ENCODE data around the gene ZW10.
"Not testable (repeated sequence)": the region's sequence is repeated elsewhere in the genome, so short reads cannot be mapped to it uniquely, and the experiment has no call there.

The ZW10 gene
- 16.1 to 56.1 (median 29.2) reads per million in 9 experiments for total RNA-seq

- Mint-ChIP-seq H3K9me3 (no peaks in the 10 kb centered on the region), H3K4me1 (ENCODE audit: low read depth in 2 of 2) (peaks cover 13 to 18% of the 10 kb centered on the region in 2 donors), H3K27ac (peak within 1 kb of the TSS; percentile 93 to 98), H3K27me3 (peaks cover 0 to 9% of the 10 kb centered on the region in 2 donors), H3K36me3 (ENCODE audit: insufficient read depth) (peaks cover 22% of the 10 kb centered on the region), H3K4me3 (peak within 1 kb of the TSS; percentile 98 to 100)
- DNase-seq (peak; percentile 90 to 92 (median 91)), ATAC-seq (replicated peaks) (peak; percentile 97)
Observed at GRCh38 chr11:113773416-113774173, at the start of gene ZW10. Gene ZW10 (minus strand): TSS chr11:113773692. CDS start chr11:113773666, 26 bp downstream.

GRCh38 chr11:113818426-113818825, 44.9 kb upstream of the ZW10 start:
- Mint-ChIP-seq H3K9me3 (no peaks in the 10 kb centered on the region), H3K36me3 (ENCODE audit: insufficient read depth) (peaks cover 45% of the 10 kb centered on the region)
- DNase-seq, result no peak

GRCh38 chr11:113817626-113818025, 44.1 kb upstream of the ZW10 start:
- H3K36me3 Mint-ChIP-seq (ENCODE audit: insufficient read depth), result peaks cover 47% of the 10 kb centered on the region
- no peak for DNase-seq
- no peaks in the 10 kb centered on the region for H3K9me3 Mint-ChIP-seq
- ATAC-seq (replicated peaks), result no peak
- peaks cover 0 to under 1% of the 10 kb centered on the region in 2 donors for H3K4me1 Mint-ChIP-seq (ENCODE audit: low read depth in 2 of 2)
- no peak overlapping the region for H3K4me3 Mint-ChIP-seq
- H3K27me3 Mint-ChIP-seq, result no peaks in the 10 kb centered on the region
- no peak overlapping the region for H3K27ac Mint-ChIP-seq

More at GRCh38 chr11:113818426-113818825, 44.9 kb upstream of the ZW10 start:
- no peaks in the 10 kb centered on the region for H3K27me3 Mint-ChIP-seq
- no peak overlapping the region for H3K4me3 Mint-ChIP-seq
- ATAC-seq (replicated peaks), result no peak
- H3K4me1 Mint-ChIP-seq (ENCODE audit: low read depth in 2 of 2), result peaks cover 0 to 2% of the 10 kb centered on the region in 2 donors
- no peak overlapping the region for H3K27ac Mint-ChIP-seq

GRCh38 chr11:113817162-113817561, 43.7 kb upstream of the ZW10 start:
- H3K27ac Mint-ChIP-seq, result no peak overlapping the region
- H3K4me1 Mint-ChIP-seq (ENCODE audit: low read depth in 2 of 2), result no peaks in the 10 kb centered on the region
- ATAC-seq (replicated peaks) (no peak), DNase-seq (no peak)
- peaks cover 44% of the 10 kb centered on the region for H3K36me3 Mint-ChIP-seq (ENCODE audit: insufficient read depth)
- no peaks in the 10 kb centered on the region for H3K9me3 Mint-ChIP-seq
- no peak overlapping the region for H3K4me3 Mint-ChIP-seq
- no peaks in the 10 kb centered on the region for H3K27me3 Mint-ChIP-seq

- Mint-ChIP-seq H3K9me3 (no peaks in the 10 kb centered on the region), H3K4me1 (ENCODE audit: low read depth in 2 of 2) (no peaks in the 10 kb centered on the region), H3K4me3 (no peak overlapping the region), H3K27me3 (no peaks in the 10 kb centered on the region), H3K36me3 (ENCODE audit: insufficient read depth) (peaks cover 65% of the 10 kb centered on the region), H3K27ac (peak overlapping the region in 1 of 2 donors; percentile 81)
- ATAC-seq (replicated peaks), result no peak
- no peak for DNase-seq
Observed at GRCh38 chr11:113814181-113814580, 40.7 kb upstream of the ZW10 start.

GRCh38 chr11:113808931-113809330, 35.4 kb upstream of the ZW10 start:
- H3K4me3 Mint-ChIP-seq, result no peak overlapping the region
- H3K9me3 Mint-ChIP-seq, result no peaks in the 10 kb centered on the region
- peaks cover 87% of the 10 kb centered on the region for H3K36me3 Mint-ChIP-seq (ENCODE audit: insufficient read depth)
- peak overlapping the region in 1 of 2 donors; percentile 38 for H3K27ac Mint-ChIP-seq
- ATAC-seq (replicated peaks), result no peak
- no peaks in the 10 kb centered on the region for H3K4me1 Mint-ChIP-seq (ENCODE audit: low read depth in 2 of 2)
- H3K27me3 Mint-ChIP-seq, result no peaks in the 10 kb centered on the region
- no peak for DNase-seq

GRCh38 chr11:113806406-113806805, 32.9 kb upstream of the ZW10 start:
- no peak for ATAC-seq (replicated peaks)
- H3K4me1 Mint-ChIP-seq (ENCODE audit: low read depth in 2 of 2), result no peaks in the 10 kb centered on the region
- H3K27ac Mint-ChIP-seq, result no peak overlapping the region
- no peaks in the 10 kb centered on the region for H3K9me3 Mint-ChIP-seq
- no peak overlapping the region for H3K4me3 Mint-ChIP-seq
- DNase-seq, result no peak
- H3K36me3 Mint-ChIP-seq (ENCODE audit: insufficient read depth), result peaks cover 92% of the 10 kb centered on the region
- no peaks in the 10 kb centered on the region for H3K27me3 Mint-ChIP-seq

GRCh38 chr11:113805640-113806039, 32.1 kb upstream of the ZW10 start:
- DNase-seq (no peak), ATAC-seq (replicated peaks) (no peak)
- no peaks in the 10 kb centered on the region for H3K27me3 Mint-ChIP-seq
- no peaks in the 10 kb centered on the region for H3K4me1 Mint-ChIP-seq (ENCODE audit: low read depth in 2 of 2)
- peak overlapping the region; percentile 28 to 55 for H3K27ac Mint-ChIP-seq
- peaks cover 92% of the 10 kb centered on the region for H3K36me3 Mint-ChIP-seq (ENCODE audit: insufficient read depth)
- no peaks in the 10 kb centered on the region for H3K9me3 Mint-ChIP-seq
- H3K4me3 Mint-ChIP-seq, result no peak overlapping the region

- Mint-ChIP-seq H3K36me3 (ENCODE audit: insufficient read depth) (peaks cover 86% of the 10 kb centered on the region), H3K27me3 (no peaks in the 10 kb centered on the region), H3K27ac (no peak overlapping the region), H3K9me3 (no peaks in the 10 kb centered on the region), H3K4me1 (ENCODE audit: low read depth in 2 of 2) (no peaks in the 10 kb centered on the region), H3K4me3 (no peak overlapping the region)
- no peak for ATAC-seq (replicated peaks)
- no peak for DNase-seq
Observed at GRCh38 chr11:113802621-113803020, 29.1 kb upstream of the ZW10 start.

- DNase-seq, result peak in 1 of 3 experiments; percentile 3
- peaks cover 40% of the 10 kb centered on the region for H3K36me3 Mint-ChIP-seq (ENCODE audit: insufficient read depth)
- peak; percentile 62 for ATAC-seq (replicated peaks)
- H3K4me1 Mint-ChIP-seq (ENCODE audit: low read depth in 2 of 2), result no peaks in the 10 kb centered on the region
- no peaks in the 10 kb centered on the region for H3K9me3 Mint-ChIP-seq
- H3K4me3 Mint-ChIP-seq, result no peak overlapping the region
- H3K27ac Mint-ChIP-seq, result peak overlapping the region in 1 of 2 donors; percentile 3
- no peaks in the 10 kb centered on the region for H3K27me3 Mint-ChIP-seq
Observed at GRCh38 chr11:113796663-113797259, 23.3 kb upstream of the ZW10 start.

GRCh38 chr11:113789675-113790320, 16.3 kb upstream of the ZW10 start:
- no peak overlapping the region for H3K4me3 Mint-ChIP-seq
- H3K4me1 Mint-ChIP-seq (ENCODE audit: low read depth in 2 of 2), result no peaks in the 10 kb centered on the region
- H3K9me3 Mint-ChIP-seq, result no peaks in the 10 kb centered on the region
- H3K27ac Mint-ChIP-seq, result no peak overlapping the region
- peaks cover 18 to 24% of the 10 kb centered on the region in 2 donors for H3K27me3 Mint-ChIP-seq
- H3K36me3 Mint-ChIP-seq (ENCODE audit: insufficient read depth), result no peaks in the 10 kb centered on the region
- ATAC-seq (replicated peaks) (no peak), DNase-seq (no peak)

- H3K4me1 Mint-ChIP-seq (ENCODE audit: low read depth in 2 of 2); H3K36me3 Mint-ChIP-seq (ENCODE audit: insufficient read depth); ATAC-seq (replicated peaks); DNase-seq; H3K9me3 Mint-ChIP-seq; H3K4me3 Mint-ChIP-seq: not testable (repeated sequence)
- peaks cover 26 to 32% of the 10 kb centered on the region in 2 donors for H3K27me3 Mint-ChIP-seq
- peak overlapping the region in 1 of 2 donors; percentile 59 for H3K27ac Mint-ChIP-seq
Observed at GRCh38 chr11:113789016-113789415, 15.5 kb upstream of the ZW10 start.

- Mint-ChIP-seq H3K36me3 (ENCODE audit: insufficient read depth) (peaks cover 3% of the 10 kb centered on the region), H3K9me3 (no peaks in the 10 kb centered on the region), H3K27ac (no peak overlapping the region), H3K4me3 (no peak overlapping the region), H3K4me1 (ENCODE audit: low read depth in 2 of 2) (no peaks in the 10 kb centered on the region), H3K27me3 (peaks cover 59 to 81% of the 10 kb centered on the region in 2 donors)
- ATAC-seq (replicated peaks), result no peak
- no peak for DNase-seq
Observed at GRCh38 chr11:113782134-113782533, 8.6 kb upstream of the ZW10 start.

Measured in effector memory CD8-positive, alpha-beta T cell (primary cell).